B cell (primary cell): ENCODE data around the gene MTHFSD.

Experiments
- CTCF ChIP-seq: fragments of 200-600 bp; IDR thresholded peaks from one replicate; pipeline ENCODE4 v1.8.0; 2022; ENCODE audit warnings: antibody characterized with exemption, mild to moderate bottlenecking
- EZH2 ChIP-seq: IDR thresholded peaks from 2 replicates; pipeline ENCODE4 v1.6.1; 2012; ENCODE audit warnings: borderline replicate concordance, low read depth, mild to moderate bottlenecking, moderate library complexity, low read length; ENCODE audit not compliant: insufficient read depth, poor library complexity, severe bottlenecking

GRCh38 chr16:86598607-86599565, 43.9 kb upstream of the MTHFSD start:
- no peak for TF ChIP-seq CTCF
- TF ChIP-seq EZH2 = no peak
